ENCODE measurements around the gene PIK3IP1.

GRCh38 chr22:31275576-31275975 lies 16.7 kb downstream of the PIK3IP1 start:
- TF ChIP-seq EZH2phosphoT487 (IDR thresholded peaks at IDR 0.05; ENCODE audit: insufficient read depth, low read depth): no peak
- no peak for TF ChIP-seq EZH2 (IDR thresholded peaks at IDR 0.05; ENCODE audit: insufficient read depth, poor library complexity, severe bottlenecking)

All from GM23248 (cell line).